ENCODE data around the gene PWP2.
"Not testable (repeated sequence)": the region's sequence is repeated elsewhere in the genome, so short reads cannot be mapped to it uniquely, and the experiment has no call there.

- not testable (repeated sequence) for TF ChIP-seq ZFP3 (CRISPR knock-in tag; IDR thresholded peaks at IDR 0.05); TOX (CRISPR knock-in tag; IDR thresholded peaks at IDR 0.05; ENCODE audit: borderline replicate concordance)
Observed at GRCh38 chr21:44160298-44160672, 53.1 kb downstream of the PWP2 start.
